SH-SY5Y (cell line): ENCODE measurements around the gene OBSL1.

Experiments used
- GATA2 ChIP-seq: IDR thresholded peaks from 2 replicates; pipeline ENCODE4 v1.6.1; 2011; ENCODE audit warnings: mild to moderate bottlenecking, low read depth, low read length
- GATA3 ChIP-seq: IDR thresholded peaks from 2 replicates; pipeline ENCODE4 v1.6.1; 2011; ENCODE audit warnings: low read depth, mild to moderate bottlenecking, low read length, moderate library complexity

The OBSL1 gene

DNA sequence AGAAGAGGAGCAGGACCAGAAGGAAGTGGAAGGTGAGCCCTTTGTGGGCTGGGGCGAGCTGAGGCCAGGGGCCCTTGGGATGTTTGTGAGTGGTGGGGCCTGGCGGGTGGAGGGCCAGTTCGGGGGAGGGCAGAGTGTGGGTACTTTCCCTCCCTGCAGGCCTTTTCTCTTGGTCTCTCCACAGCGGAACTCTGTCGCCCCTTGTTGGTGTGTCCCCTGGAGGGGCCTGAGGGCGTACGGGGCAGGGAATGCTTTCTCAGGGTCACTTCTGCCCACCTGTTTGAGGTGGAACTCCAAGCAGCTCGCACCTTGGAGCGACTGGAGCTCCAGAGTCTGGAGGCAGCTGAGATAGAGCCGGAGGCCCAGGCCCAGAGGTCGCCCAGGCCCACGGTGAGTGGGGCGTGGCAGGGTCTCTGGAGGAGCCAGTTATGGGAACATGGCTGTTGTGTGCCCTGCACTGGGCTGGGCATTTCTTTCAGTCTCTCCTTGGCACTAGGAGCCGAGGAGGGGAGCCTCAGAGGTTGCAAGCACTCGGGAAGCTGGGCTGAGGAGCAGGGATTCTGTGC, 37.1 kb upstream of the OBSL1 start:
- no peak for TF ChIP-seq GATA2
- no peak for TF ChIP-seq GATA3

DNA sequence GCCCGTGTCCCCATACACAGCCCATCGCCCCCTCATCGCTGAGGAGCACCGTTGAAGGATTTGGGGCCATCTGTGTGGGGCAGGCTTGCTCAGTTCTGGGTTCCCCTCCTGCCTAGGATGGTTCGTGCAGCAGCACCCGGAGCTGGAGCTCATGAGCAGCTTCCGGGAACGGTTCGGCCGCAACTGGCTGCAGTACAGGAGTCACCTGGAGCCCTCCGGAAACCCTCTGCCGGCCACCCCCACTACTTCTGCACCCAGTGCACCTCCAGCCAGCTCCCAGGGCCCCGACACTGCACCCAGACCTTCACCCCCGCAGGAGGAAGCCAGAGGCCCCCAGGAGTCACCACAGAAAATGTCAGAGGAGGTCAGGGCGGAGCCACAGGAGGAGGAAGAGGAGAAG, 36.6 kb upstream of the OBSL1 start:
- no peak for TF ChIP-seq GATA3
- no peak for TF ChIP-seq GATA2

- no peak for TF ChIP-seq GATA2
- TF ChIP-seq GATA3, result no peak
These were observed 34.2 kb upstream of the OBSL1 start for GRCh38 chr2:219605607-219605954.

- TF ChIP-seq GATA2 (no peak), GATA3 (no peak)
These were observed 32.4 kb upstream of the OBSL1 start for GRCh38 chr2:219603771-219604170.

- TF ChIP-seq GATA2 (no peak), GATA3 (no peak)
These were observed 27.2 kb upstream of the OBSL1 start for GRCh38 chr2:219598308-219599078.

DNA sequence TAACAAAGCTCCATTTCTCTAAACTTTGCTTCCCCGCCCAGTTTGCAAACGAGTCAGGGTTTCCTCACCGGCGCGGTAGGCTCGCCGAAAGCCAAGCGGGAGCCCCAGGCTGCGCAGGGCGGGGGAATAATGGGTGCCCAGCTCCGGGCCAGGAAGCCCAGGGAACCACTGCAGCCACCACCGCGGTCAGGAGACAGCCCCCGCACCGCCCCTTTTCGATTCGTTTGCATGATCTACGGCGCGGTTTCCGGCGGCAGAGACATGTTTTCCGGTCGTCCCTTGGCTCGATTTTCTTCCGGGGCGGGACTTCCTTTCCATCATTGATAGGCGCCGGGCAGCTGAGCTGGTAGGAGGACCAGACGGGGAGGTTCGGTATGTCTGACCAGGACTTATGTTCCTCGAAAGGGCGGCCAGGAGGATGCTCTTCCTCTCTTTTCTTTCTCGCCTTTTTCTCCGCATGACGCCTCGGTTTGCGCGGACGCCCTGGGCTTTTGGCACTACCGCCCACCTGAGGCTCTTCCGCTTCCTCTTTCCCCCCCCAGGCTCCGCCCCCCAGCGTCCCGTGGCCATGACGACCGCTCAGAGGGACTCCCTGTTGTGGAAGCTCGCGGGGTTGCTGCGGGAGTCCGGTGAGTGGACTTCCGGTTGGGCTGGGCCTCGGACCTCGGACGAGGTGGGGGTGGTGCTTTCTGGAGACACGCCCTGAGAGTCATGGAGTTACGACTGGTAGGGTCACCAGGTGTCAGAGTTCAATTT, 26.4 kb upstream of the OBSL1 start, which contains the start of gene STK11IP:
Gene STK11IP, plus strand, starts transcription at position 306 of the 756 bp plus-strand sequence. Its CDS starts 263 bp downstream, at position 569.
- TF ChIP-seq GATA3 (no peak), GATA2 (peak; percentile 33; the same call in 1 of the 2 replicates)

DNA sequence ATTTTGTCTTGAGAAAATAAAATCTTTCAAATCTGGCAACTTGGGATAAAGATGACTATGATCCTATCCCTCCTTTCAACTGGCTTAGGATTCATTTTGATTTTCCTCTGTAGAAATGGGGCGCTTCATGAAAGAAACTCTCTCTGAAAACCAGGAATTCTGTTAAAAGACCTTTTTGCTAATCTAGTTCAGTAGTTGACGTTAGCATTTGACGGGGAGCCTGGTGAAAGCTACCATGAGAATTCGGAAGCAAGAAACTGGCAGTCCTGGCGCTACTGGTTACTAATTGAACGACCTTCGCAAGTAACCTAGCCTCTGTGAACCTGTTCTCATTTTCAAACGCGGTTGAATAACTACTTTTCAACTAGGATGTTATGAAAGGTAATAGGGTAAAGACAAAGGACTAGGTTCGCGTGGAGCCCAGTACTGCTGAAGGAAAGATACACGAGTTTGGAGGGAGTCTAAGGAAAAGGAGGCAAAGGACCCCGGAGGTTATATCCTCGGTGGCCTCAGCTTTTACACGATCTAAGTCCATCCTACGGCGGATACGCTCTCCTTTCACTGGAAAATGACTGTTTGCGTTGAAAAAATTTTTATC, 25.7 kb upstream of the OBSL1 start:
- TF ChIP-seq GATA3 (no peak), GATA2 (no peak)

- TF ChIP-seq GATA2 (no peak), GATA3 (no peak)
These were observed 23.9 kb upstream of the OBSL1 start for GRCh38 chr2:219595256-219595655.

- TF ChIP-seq GATA3, result no peak
- TF ChIP-seq GATA2, result no peak
These were observed 21.8 kb upstream of the OBSL1 start for GRCh38 chr2:219593154-219593553.

GRCh38 chr2:219592736-219593135, 21.4 kb upstream of the OBSL1 start:
- no peak for TF ChIP-seq GATA2
- no peak for TF ChIP-seq GATA3

DNA sequence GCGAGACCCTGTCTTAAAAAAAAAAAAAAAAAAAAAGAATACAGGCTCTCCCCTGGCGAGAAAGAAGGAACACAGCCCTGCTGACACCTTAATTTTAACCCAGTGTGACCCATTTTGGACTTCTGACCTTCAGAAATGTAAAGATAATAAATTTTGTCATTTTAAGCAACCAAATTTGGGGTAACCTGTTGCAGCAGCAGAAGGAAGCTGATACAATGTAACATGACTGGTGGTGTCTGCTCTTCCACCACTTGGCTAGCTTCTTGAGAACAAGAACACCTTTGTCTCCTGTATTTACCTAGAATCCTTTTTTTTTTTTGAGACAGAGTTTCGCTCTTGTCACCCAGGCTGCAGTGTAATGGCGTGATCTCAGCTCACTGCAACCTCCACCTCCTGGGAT, 19.8 kb upstream of the OBSL1 start:
- TF ChIP-seq GATA3, result no peak
- no peak for TF ChIP-seq GATA2

- TF ChIP-seq GATA3, result no peak
- TF ChIP-seq GATA2, result no peak
These were observed 10.0 kb upstream of the OBSL1 start for GRCh38 chr2:219581346-219581745.

DNA sequence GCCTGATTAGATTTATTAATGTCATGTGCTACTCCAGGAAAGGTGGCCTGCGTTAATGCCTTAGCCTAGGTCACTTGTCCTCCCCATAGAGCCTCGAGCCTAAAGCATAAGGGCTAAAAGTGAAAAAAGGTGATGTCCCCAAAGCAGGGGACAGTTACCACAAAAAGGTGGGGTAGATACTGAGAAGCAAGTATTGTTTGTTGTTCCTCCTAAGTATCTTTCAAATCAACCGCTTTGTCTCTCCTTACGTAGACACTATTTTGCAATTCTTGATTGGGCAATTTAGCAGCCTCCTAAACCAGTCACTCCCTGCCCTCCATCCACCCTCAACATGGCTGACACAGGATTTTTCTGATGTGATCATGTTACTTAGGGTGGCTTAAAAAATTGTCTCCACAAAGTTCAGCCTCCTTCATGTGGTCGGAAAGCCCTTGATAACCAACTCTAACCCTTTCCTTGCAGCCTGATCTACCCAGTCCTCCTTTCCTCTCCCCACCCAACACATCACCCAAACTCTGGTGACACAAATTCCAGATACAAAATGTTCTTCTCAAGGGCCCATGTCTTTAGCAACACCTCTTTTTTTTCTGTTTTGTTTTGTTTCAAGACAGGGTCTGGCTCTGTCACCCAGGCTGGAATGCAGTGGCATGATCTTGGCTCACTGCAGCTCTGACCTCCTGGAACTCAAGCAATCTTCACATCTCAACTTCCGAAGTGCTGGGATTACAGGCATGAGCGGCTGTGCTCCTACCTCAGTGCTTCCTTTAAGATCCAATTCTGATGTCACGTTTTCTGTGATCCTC, 7.7 kb upstream of the OBSL1 start:
- TF ChIP-seq GATA2, result no peak
- TF ChIP-seq GATA3, result no peak
